Measurements from ENCODE around the gene KANK2.
"Not testable (repeated sequence)": the region's sequence is repeated elsewhere in the genome, so short reads cannot be mapped to it uniquely, and the experiment has no call there.

The KANK2 gene

DNA sequence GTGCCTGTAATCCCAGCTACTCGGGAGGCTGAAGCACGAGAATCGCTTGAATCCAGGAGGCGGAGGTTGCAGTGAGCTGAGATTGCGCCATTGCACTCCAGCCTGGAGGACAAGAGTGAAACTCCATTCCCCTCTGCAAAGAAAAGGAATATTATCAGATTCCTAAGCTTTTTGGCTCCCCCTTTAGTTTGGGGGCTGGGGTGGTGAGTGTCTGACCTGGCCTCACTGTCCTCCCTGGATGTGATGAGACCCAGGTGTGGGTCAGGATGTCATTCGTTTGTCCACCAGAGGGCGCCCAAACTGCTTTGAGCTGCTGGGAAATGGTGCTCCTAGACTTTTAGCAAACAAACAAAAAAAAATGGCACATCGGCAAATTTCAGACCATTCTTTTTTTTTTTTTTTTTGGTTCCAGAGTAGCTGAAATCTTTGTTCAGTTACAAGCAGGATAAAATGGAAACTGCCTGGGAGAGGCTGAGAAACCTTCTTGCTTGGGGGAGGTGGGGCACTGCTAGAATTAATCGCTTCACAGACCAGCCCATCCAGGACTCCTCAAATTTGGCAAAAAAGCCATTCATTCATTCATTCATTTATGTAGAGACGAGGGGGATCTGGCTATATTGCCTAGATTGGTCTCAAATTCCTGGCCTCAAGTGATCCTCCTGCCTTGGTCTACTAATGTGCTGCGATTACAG is 71.2 kb downstream of the KANK2 start:
- Histone ChIP-seq H3K27ac (ENCODE audit: low read depth, low read length) (no peak overlapping the region), H4K20me1 (ENCODE audit: control insufficient read depth, insufficient read depth, low read depth, low read length) (peaks cover 9% of the 10 kb centered on the region; the same call in 1 of the 2 replicates), H3K79me2 (ENCODE audit: control insufficient read depth, low read length) (no peaks in the 10 kb centered on the region), H3K9me2 (replicated peaks; ENCODE audit: control insufficient read depth, low read length) (no peaks in the 10 kb centered on the region), H3K4me2 (ENCODE audit: low read length) (no peak overlapping the region), H3K9me3 (ENCODE audit: control insufficient read depth, insufficient read depth, low read length) (no peaks in the 10 kb centered on the region), H3K4me1 (ENCODE audit: control insufficient read depth, low read length) (peaks cover 5% of the 10 kb centered on the region), H3K36me3 (ENCODE audit: control insufficient read depth, low read length) (peaks cover 67% of the 10 kb centered on the region), H3K27me3 (ENCODE audit: control insufficient read depth, low read length) (no peaks in the 10 kb centered on the region), H3F3A (ENCODE audit: control insufficient read depth, insufficient read depth) (peaks cover 12% of the 10 kb centered on the region; the same call in 1 of the 2 replicates), H3K4me3 (ENCODE audit: low read length) (no peak overlapping the region)
- TF ChIP-seq EZH2phosphoT487 (IDR thresholded peaks at IDR 0.05; ENCODE audit: borderline replicate concordance, low read length) (no peak), CTCF (IDR thresholded peaks at IDR 0.05; ENCODE audit: low read depth, low read length, poor library complexity, severe bottlenecking) (peak; percentile 81)

- not testable (repeated sequence) for H4K20me1 ChIP-seq (ENCODE audit: control insufficient read depth, insufficient read depth, low read depth, low read length); H3K27me3 ChIP-seq (ENCODE audit: control insufficient read depth, low read length); H3K9me3 ChIP-seq (ENCODE audit: control insufficient read depth, insufficient read depth, low read length); H3K27ac ChIP-seq (ENCODE audit: low read depth, low read length); H3K79me2 ChIP-seq (ENCODE audit: control insufficient read depth, low read length); H3K4me2 ChIP-seq (ENCODE audit: low read length); H3K4me1 ChIP-seq (ENCODE audit: control insufficient read depth, low read length); H3K9me2 ChIP-seq (replicated peaks; ENCODE audit: control insufficient read depth, low read length); H3F3A ChIP-seq (ENCODE audit: control insufficient read depth, insufficient read depth); H3K4me3 ChIP-seq (ENCODE audit: low read length)
- H3K36me3 ChIP-seq (ENCODE audit: control insufficient read depth, low read length) = peaks cover 67% of the 10 kb centered on the region
Measured at GRCh38 chr19:11124157-11124556, 73.2 kb downstream of the KANK2 start.

- Histone ChIP-seq H3K4me3 (ENCODE audit: low read length) (no peak overlapping the region), H3K27ac (ENCODE audit: low read depth, low read length) (no peak overlapping the region), H3K36me3 (ENCODE audit: control insufficient read depth, low read length) (peaks cover 67% of the 10 kb centered on the region), H3K27me3 (ENCODE audit: control insufficient read depth, low read length) (no peaks in the 10 kb centered on the region), H4K20me1 (ENCODE audit: control insufficient read depth, insufficient read depth, low read depth, low read length) (peaks cover 11% of the 10 kb centered on the region; the same call in 1 of the 2 replicates), H3K4me1 (ENCODE audit: control insufficient read depth, low read length) (no peaks in the 10 kb centered on the region), H3K9me2 (replicated peaks; ENCODE audit: control insufficient read depth, low read length) (no peaks in the 10 kb centered on the region), H3F3A (ENCODE audit: control insufficient read depth, insufficient read depth) (0 out of 2 replicates have a peak, but pooled peaks cover 2% of the 10 kb centered on the region), H3K9me3 (ENCODE audit: control insufficient read depth, insufficient read depth, low read length) (no peaks in the 10 kb centered on the region), H3K4me2 (ENCODE audit: low read length) (no peak overlapping the region), H3K79me2 (ENCODE audit: control insufficient read depth, low read length) (no peaks in the 10 kb centered on the region)
- TF ChIP-seq EZH2phosphoT487 (IDR thresholded peaks at IDR 0.05; ENCODE audit: borderline replicate concordance, low read length) (no peak), CTCF (IDR thresholded peaks at IDR 0.05; ENCODE audit: low read depth, low read length, poor library complexity, severe bottlenecking) (no peak)
Measured at GRCh38 chr19:11123114-11123513, 74.2 kb downstream of the KANK2 start.

- H3K9me3 ChIP-seq (ENCODE audit: control insufficient read depth, insufficient read depth, low read length); H3K79me2 ChIP-seq (ENCODE audit: control insufficient read depth, low read length); H4K20me1 ChIP-seq (ENCODE audit: control insufficient read depth, insufficient read depth, low read depth, low read length); H3K27me3 ChIP-seq (ENCODE audit: control insufficient read depth, low read length); H3K4me1 ChIP-seq (ENCODE audit: control insufficient read depth, low read length); H3K27ac ChIP-seq (ENCODE audit: low read depth, low read length); H3K4me2 ChIP-seq (ENCODE audit: low read length); H3F3A ChIP-seq (ENCODE audit: control insufficient read depth, insufficient read depth); H3K4me3 ChIP-seq (ENCODE audit: low read length); H3K9me2 ChIP-seq (replicated peaks; ENCODE audit: control insufficient read depth, low read length): not testable (repeated sequence)
- H3K36me3 ChIP-seq (ENCODE audit: control insufficient read depth, low read length) = peaks cover 63% of the 10 kb centered on the region
Measured at GRCh38 chr19:11121963-11122362, 75.4 kb downstream of the KANK2 start.
